MG63 (cell line): ENCODE measurements around the gene ARHGEF17. TPM values are rescaled to one million over a fixed set of nuclear protein-coding genes. Genes with fewer than 3 reads are reported as not detected.

Experiments used
- DNase-seq: peaks from one replicate; pipeline ENCODE4 v3.0.0-alpha.2; 2020
- H3K27me3 ChIP-seq: fragments of 250-450 bp; sonication (Bioruptor Pico); 2 replicates; pipeline ENCODE4 v1.5.1; 2020; ENCODE audit warnings: mild to moderate bottlenecking, moderate library complexity
- H3K36me3 ChIP-seq: fragments of 250-450 bp; sonication (Bioruptor Pico); 2 replicates; pipeline ENCODE4 v1.5.1; 2020; ENCODE audit warnings: mild to moderate bottlenecking, moderate library complexity
- H3K4me3 ChIP-seq: fragments of 250-450 bp; sonication (Bioruptor Pico); 2 replicates; pipeline ENCODE4 v1.5.1; 2020; ENCODE audit warnings: mild to moderate bottlenecking, moderate library complexity
- H3K9me3 ChIP-seq: fragments of 250-450 bp; sonication (Bioruptor Pico); 2 replicates; pipeline ENCODE4 v1.5.1; 2020; ENCODE audit warnings: mild to moderate bottlenecking, moderate library complexity
- total RNA-seq: library from RNA; depleted of rRNA; stranded (reverse); fragments of >200 nt; shearing (Covaris generic); gene quantifications from 2 replicates; pipeline ENCODE4 v1.2.3, GENCODE V29; 2014; ENCODE audit warnings: low replicate concordance

ARHGEF17 gene
- total RNA-seq, 1 experiment from 2014 or later: 10.9 TPM

DNA sequence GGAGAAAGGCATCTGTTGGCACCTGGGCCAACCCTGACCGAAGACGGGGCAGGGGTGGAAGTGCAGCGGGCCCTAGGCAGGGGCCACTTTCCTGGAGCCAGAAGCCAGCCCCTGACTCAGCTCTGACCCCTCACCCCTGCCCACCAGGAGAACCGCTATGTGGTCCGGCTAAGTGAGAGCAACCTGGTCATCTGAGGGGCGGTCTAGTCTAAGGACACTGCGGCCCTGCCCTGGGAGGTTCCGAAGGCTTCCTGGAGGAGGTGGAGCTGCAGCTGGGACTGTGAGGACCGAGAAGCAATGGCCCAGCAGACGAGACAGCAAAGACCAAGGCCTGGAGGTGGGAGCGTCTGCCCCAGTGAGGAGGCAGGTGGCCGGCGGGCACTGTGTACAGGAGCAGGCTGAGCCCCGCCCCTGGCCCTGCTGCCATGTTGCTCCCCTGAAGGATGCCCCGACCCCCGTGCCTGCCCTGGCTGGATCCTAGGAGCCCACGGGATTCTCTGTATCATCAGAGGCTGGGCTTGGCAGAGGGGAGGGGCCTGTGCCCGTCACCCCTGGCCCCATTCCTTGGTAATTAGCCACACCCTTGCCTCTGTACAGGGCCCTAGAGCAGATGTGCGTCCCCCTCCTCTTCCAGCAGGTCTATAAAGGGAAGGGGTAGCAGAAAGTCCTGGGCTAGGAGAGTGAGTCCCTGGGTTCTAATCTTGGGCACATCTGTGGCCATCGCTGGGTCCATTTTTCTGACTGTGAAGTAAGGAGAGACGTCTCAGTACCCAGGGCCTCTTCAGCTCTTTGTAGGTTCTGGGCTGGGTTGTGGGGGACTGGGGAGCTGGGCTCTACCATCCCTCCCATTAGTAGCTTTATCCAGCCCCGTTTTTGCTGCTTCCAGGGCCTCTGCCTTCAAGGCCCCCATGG, 87.5 kb downstream of the ARHGEF17 start:
- Histone ChIP-seq H3K4me3 (no peak overlapping the region), H3K9me3 (no peaks in the 10 kb centered on the region), H3K36me3 (peaks cover 21% of the 10 kb centered on the region), H3K27me3 (no peaks in the 10 kb centered on the region)
- no peak for DNase-seq

DNA sequence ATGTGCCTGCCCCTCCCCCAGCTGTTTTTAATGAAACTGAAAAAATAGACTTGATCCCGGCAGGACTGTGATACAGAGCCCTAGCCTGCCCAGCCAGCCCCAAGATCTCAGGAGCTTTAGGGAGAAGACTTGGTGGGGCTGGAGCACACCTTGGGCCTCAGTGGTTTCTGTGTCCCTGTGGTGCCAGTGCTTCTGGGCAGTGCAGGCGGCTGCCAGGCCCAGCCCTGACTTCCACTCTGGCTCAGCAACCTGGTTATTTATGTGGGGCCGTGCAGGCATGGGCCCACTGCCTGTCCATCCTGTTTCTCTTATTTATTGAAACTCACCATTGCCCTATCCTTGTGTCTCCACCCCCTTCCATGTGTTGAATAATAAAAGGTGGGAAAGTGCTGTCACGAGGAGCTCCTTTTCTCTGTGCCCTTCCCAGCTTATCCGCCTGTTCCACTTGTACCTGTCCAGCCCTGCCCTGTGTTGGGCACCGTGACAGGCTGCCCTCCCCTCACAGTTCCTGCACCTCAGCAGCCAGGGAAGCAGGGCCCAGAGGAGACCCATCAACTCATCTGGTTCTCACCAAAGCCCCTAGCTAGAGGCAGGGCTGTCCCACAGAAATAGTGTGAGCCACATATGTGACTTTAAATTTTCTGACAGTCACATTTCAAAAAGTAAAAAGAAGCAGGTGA, 88.3 kb downstream of the ARHGEF17 start:
- Histone ChIP-seq H3K4me3 (no peak overlapping the region), H3K27me3 (no peaks in the 10 kb centered on the region), H3K9me3 (no peaks in the 10 kb centered on the region), H3K36me3 (peaks cover 21% of the 10 kb centered on the region)
- no peak for DNase-seq

DNA sequence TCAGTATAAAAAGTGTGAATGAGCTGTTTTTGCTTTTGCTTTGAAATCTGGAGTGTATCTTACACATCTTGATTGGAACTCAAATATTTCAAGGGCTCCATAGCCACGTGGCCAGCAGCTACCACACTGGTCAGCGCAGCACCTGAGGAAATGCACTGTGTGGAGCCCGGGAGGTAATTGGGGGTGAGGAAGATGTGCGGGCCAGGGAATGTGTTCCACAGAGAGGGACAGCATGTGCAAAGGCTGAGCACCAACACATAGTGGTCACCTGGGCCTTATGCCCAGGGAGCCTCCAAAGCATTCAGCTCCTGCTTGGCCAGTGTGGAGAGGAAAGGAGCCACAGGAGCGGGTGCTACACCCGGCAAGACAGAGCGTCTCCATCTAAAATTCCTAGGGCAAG, 88.9 kb downstream of the ARHGEF17 start:
- Histone ChIP-seq H3K4me3 (no peak overlapping the region), H3K36me3 (peaks cover 21% of the 10 kb centered on the region), H3K9me3 (no peaks in the 10 kb centered on the region), H3K27me3 (no peaks in the 10 kb centered on the region)
- no peak for DNase-seq

DNA sequence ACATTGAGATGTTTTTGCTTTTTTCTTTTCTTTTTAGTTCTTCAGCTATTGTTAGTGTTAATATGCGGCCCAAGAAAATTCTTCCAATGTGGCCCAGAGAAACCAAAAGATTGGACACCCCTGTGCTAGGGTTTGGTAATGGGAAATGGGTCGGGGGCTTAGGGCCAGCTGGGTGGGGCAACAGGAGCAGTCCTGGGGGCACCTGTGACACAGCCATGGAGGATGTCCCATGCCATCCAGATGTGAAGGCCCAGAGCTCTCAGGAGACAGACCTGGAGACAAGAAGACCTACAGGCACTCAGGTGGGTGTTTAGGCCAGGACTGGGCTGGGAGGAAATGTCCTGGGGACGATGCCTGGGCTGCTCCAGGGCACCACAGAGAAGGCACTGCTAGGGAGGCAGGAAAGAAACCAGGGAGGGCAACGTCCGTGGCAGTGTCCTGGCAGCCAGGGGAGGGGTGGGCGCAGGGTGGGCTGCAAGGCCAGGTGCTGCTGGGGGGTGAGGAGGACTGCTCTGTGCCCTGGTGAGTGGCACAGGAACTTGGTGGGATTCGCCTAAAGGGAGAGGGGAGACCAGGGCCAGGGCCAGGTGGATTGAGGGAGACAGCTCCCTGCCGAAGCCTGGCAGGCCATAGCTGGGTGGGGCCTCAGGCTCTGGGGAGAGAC, 89.5 kb downstream of the ARHGEF17 start:
- H3K4me3 ChIP-seq: no peak overlapping the region
- no peaks in the 10 kb centered on the region for H3K9me3 ChIP-seq
- DNase-seq: no peak
- H3K27me3 ChIP-seq: no peaks in the 10 kb centered on the region
- peaks cover 17% of the 10 kb centered on the region for H3K36me3 ChIP-seq

DNA sequence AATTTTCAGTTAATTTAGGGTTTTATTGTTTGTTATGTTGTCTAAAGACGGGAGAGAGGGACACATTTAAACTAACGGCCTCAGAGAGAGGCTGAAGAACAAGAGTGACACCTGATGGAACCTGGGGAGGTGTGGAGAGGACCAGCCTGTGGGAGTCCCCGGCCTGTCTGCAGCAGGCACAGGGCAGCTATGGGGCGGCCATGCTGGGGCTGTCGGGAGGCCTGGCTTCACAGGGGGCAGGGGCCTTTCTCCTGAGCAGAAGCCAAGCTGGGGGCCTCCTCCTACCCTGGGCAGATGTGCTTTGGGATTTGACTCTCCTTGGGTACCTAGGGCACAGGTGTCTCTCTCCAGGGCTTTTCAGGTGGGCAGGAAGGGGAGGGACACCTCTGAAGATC, 90.1 kb downstream of the ARHGEF17 start:
- Histone ChIP-seq H3K27me3 (no peaks in the 10 kb centered on the region), H3K36me3 (peaks cover 16% of the 10 kb centered on the region), H3K9me3 (no peaks in the 10 kb centered on the region), H3K4me3 (no peak overlapping the region)
- DNase-seq: no peak

DNA sequence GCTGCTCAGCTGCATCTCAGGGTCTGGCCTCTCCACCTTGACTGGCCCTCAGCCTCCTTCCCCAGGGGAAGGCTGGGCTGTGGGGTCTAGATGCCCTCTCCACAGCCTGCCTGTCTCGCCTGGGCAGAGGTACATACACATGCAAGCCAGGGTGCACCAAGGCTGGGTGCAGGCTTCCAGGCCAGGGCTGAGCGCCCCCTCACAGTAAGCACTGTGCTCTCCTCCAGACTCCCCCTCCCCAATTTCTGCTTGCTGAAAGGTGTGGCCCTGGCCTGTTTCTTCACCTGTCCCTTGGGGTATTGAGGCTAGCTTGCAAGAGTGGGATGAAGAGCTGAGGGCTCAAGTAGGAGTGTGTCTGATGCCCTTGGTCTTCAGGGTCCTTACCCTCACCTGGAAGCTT, 90.6 kb downstream of the ARHGEF17 start:
- Histone ChIP-seq H3K27me3 (no peaks in the 10 kb centered on the region), H3K9me3 (no peaks in the 10 kb centered on the region)
- DNase-seq: no peak

DNA sequence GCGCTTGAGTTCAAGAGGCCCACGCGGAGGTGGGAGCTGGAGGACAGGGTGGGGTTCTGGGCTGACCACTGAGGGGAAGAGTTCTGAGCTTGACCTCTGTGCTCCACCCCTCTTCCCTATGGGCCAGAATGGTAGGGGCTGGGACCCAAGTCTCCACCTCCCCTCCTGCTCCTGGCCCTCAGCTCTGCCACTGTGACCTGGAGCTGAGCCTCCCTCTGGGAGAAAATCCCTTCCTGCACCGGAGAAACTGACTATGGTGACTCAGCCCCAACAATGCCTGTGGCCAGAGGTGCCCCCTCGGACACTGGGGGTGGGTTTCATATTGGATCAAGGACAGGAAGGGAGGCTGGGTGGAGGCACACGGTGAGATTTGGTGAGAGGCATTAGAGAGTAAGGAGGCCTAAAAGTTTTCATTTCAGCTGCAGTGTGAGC, 91.1 kb downstream of the ARHGEF17 start:
- Histone ChIP-seq H3K36me3 (peaks cover 11% of the 10 kb centered on the region), H3K4me3 (no peak overlapping the region), H3K27me3 (no peaks in the 10 kb centered on the region), H3K9me3 (no peaks in the 10 kb centered on the region)
- no peak for DNase-seq

More for the DNA sequence above, 90.6 kb downstream of the ARHGEF17 start:
- peaks cover 12% of the 10 kb centered on the region for H3K36me3 ChIP-seq
- H3K4me3 ChIP-seq: no peak overlapping the region

DNA sequence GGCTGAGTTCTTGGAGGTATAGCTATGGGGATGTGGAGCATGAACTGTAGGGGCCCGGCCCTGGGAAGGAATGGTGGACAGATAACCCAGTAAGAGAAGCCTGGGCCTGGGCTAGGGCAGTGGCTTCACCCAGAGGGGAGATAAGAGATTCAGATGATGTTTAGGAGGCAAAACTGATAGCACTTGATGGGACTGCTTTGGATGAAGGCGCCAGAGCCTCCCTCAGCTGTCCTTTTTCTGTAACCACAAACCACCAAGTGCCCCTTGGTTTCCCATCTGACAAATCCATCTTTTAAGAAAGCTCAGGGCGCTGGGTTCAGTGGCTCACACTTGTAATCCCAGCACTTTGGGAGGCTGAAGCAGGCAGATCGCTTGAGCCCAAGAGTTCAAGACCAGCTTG, 91.6 kb downstream of the ARHGEF17 start:
- Histone ChIP-seq H3K27me3 (no peaks in the 10 kb centered on the region), H3K9me3 (no peaks in the 10 kb centered on the region), H3K4me3 (no peak overlapping the region), H3K36me3 (peaks cover 9% of the 10 kb centered on the region)
- no peak for DNase-seq

DNA sequence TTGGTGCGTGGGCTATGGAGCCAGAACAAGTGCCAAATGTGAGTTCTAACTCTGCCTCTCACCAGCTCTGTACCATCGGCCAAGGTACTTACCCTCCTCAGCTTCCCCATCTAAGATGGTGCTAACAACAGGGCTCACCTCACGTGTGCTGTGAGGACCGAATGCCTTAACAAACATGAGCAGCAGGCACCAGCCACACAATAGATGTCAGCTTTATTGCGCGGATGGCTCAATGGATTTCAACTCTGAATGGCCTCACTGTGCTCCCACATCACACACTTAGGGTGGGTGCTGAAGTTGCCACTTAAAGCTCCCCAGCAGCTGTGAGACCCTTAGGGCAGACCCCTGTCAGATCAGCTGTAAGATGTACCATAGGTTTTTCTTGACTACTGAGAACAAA, 92.2 kb downstream of the ARHGEF17 start:
- no peak overlapping the region for H3K4me3 ChIP-seq
- no peaks in the 10 kb centered on the region for H3K9me3 ChIP-seq
- H3K36me3 ChIP-seq: peaks cover 11% of the 10 kb centered on the region
- no peak for DNase-seq
- no peaks in the 10 kb centered on the region for H3K27me3 ChIP-seq

DNA sequence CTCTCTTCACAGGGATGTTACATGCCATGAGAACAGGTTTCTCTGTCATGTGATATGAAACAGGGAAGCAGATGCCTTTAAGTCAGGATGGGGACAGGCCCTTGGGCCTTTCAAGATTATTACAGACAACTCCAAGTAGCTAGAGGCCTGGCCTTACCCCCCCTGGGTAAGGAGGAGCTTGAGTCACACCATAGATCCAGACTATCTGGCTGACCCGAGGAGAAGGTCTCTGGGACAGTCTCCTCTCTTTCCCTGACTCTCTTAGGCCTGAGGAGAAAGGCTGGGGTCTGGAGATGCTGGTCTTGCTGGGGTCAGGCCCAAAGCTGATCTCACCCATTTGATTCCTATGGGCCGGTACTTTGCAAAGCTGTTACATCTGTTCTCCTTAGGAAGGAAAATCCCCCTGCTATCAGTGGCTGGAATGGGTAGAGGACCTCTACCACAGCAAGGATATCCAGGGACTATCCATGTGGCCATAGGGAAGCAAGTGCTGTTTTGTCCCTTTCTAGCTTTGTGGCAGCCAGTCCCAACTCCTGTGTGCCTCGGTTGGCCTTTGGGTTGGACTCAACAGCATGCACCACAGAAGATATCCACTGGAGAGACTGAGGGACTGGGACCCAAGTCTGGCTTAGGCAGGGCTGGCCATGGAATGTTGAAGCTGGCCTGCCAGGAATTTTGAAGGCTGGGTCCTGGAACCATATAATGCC, 93.3 kb downstream of the ARHGEF17 start:
- H3K36me3 ChIP-seq: peaks cover 11% of the 10 kb centered on the region
- H3K27me3 ChIP-seq: no peaks in the 10 kb centered on the region
- no peak for DNase-seq
- H3K9me3 ChIP-seq: no peaks in the 10 kb centered on the region
- no peak overlapping the region for H3K4me3 ChIP-seq

DNA sequence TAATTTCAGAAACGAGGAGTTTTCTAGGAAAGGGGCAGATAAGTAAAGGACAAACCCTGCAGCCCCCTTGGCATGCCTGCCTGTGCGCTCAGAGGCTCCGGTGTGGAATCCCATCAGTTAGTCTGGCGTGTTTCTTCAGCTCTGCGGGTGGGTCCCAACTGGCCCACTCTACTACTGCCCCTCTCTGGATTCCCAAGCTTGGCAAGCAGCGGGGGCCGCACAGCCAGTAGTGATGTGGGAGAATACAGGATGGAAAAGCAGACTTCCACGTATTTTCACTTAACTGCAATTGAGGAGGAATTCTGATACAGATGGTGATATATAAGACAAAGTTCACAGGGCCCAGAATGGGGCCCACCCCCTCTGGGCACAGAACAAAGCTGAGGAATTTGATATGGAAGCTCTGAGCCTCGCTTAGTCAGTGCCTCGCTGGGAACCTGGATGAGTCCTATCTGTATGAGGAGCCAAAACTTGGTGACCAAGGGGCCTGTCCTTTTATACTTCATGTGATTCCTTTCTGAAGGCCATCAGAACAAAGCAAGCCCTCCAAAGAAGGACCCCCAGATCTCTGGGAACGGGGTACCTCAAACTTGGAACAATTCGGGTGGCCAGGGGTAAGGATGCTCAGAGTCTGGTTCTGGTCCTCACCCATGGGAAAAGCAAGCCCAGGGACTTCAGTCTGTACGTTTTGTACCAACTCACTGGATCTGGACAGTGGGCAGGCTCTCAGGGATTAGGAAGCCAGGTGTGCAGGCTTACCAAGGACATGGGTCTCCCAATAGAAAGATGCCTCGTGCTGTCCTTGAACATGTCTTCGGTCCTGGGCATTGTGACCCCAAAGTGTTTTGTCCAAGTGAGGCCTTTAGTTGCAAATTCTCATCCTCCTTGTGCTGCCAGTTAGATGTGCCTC, 94.1 kb downstream of the ARHGEF17 start:
- Histone ChIP-seq H3K27me3 (no peaks in the 10 kb centered on the region), H3K4me3 (no peak overlapping the region)
- DNase-seq: no peak

DNA sequence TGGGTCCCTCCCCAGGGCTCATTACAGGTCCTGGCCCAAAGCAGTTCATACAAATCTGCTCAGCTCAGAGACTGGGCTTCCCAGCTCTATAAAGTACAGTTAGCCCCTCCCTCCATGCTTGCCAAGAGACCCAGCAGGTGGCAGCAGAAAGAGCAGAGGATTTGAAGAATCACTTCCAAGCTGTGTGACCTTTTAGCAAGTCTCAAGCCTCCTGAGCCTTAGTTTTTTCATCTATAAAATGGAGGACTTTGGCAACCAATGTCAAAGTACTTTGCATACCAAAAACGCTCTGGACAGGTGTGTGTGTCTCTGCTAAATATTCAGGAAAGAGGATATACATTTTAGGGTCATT, 94.7 kb downstream of the ARHGEF17 start:
- Histone ChIP-seq H3K4me3 (no peak overlapping the region), H3K36me3 (peaks cover 7% of the 10 kb centered on the region), H3K9me3 (no peaks in the 10 kb centered on the region), H3K27me3 (no peaks in the 10 kb centered on the region)
- no peak for DNase-seq

More for the DNA sequence above, 94.1 kb downstream of the ARHGEF17 start:
- no peaks in the 10 kb centered on the region for H3K9me3 ChIP-seq
- peaks cover 9% of the 10 kb centered on the region for H3K36me3 ChIP-seq

DNA sequence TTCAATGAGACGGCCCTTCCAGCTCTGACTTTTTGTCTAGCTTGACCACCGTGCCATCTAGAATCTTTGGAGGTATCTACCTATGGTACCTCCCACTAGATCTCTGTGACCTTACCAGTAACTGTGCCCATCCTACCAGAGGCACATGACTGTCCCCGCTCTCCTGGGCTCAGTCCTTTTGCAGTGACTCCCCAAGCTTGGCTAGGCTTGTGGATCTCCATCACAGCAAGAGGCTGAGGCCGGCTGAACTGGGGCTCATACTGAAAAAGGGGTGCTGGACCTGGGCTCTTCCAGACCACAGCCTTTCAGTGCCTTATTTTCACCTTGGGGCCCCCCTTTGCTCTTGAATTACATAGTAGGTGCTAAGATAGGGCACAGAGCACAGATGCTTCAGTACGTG, 95.5 kb downstream of the ARHGEF17 start:
- peaks cover 12% of the 10 kb centered on the region for H3K36me3 ChIP-seq
- no peaks in the 10 kb centered on the region for H3K27me3 ChIP-seq
- no peaks in the 10 kb centered on the region for H3K9me3 ChIP-seq
- no peak overlapping the region for H3K4me3 ChIP-seq
- no peak for DNase-seq

DNA sequence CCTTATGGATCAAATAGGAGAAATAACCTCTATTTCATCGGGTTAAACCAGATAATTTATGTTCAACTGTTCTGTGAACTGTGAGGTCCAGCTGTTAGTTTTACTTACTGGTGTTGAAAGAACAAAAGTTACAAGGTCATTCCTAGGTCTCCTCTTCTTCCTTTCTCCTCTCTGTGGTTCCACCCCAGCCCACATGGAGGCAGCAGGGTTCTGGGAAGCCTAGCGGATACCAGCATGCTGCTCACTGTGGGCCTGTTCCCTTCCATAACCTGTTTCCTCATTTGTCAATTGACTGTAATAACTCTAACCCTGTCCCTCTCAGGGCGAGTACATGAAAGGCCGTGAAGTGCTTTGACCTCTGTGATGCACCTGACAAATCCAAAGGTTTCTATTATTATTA, 96.0 kb downstream of the ARHGEF17 start:
- H3K36me3 ChIP-seq: peaks cover 12% of the 10 kb centered on the region
- peak; percentile 34 for DNase-seq

DNA sequence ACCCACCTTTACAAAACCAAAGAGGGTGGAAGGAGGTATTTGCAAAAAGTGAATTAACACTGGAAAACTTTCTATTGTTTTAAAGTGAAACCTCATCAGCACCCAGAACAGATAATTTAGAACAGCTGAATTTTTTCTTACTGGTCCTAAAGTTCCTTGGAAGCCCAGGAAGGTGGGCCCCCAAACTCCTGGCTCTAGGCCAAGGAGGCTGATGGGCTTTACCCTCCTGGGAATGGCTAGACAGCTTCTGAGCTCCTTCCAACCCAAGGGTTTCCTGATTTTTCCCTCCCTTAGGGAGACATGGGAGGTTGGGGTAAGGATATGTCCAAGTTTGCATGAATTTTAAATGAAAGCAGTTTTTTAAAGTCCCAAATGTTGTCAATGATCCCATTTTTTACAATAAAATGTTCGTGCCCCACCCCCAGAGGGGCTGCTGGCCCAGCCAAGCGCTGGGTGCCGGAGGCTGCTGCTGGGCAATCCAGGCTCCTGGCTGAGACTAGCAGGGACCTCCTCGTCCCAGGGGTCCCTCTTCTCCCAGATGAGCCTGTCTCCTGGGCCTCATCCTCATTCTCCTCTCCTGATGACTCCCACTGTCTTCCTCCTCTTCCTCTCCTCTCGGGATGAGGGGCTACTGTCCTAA, 96.5 kb downstream of the ARHGEF17 start:
- Histone ChIP-seq H3K27me3 (no peaks in the 10 kb centered on the region), H3K36me3 (peaks cover 12% of the 10 kb centered on the region), H3K9me3 (no peaks in the 10 kb centered on the region), H3K4me3 (no peak overlapping the region)
- DNase-seq: no peak

More for the DNA sequence above, 96.0 kb downstream of the ARHGEF17 start:
- no peaks in the 10 kb centered on the region for H3K9me3 ChIP-seq
- no peak overlapping the region for H3K4me3 ChIP-seq
- H3K27me3 ChIP-seq: no peaks in the 10 kb centered on the region
